Measurements from ENCODE around the gene TNKS2. TPM values are rescaled to one million over a fixed set of nuclear protein-coding genes. Genes with fewer than 3 reads are reported as not detected.

The TNKS2 gene
- polyA plus RNA-seq, 3 donors, result 20.7 to 25.4 (median 20.9) TPM

DNA sequence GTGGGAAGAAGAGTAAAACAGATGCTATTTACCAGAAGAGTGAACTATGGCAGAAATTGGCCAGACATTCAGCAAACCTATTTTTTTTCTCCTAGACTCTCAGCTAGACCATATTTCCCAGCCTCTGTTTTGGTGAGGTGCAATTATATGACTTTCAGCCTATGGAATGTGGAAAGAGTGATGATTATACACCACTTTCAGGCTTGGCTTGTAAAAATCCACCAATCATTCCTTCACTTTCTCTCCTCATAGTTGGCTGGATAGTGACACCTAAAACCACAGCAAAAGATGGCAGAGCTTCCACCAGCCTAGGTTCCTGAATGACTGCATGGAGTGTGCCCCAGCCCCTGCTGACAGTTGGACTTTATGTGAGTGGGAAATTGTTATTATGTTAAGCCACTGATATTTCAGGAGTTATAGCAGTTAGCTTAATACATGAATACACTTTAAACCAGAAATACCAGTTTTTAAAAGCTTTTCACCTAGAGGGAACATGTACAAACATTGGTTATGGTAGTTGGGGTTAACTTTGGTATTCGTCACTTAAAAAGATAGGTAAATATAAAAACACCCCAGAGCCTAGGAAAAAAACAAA lies 19.1 kb upstream of the TNKS2 start:
- DNase-seq, result no peak
- Mint-ChIP-seq H3K27me3 (ENCODE audit: low read depth in 3 of 3) (peaks cover 0 to 7% (median 7%) of the 10 kb centered on the region in 3 donors), H3K9me3 (peaks cover 0 to 1% (median 0%) of the 10 kb centered on the region in 7 donors), H3K36me3 (no peaks in the 10 kb centered on the region), H3K27ac (no peak overlapping the region), H3K4me1 (no peaks in the 10 kb centered on the region), H3K4me3 (no peak overlapping the region)
- Histone ChIP-seq H3K36me3 (replicated peaks in 1 of 2; ENCODE audit: control insufficient read depth in 1 of 2, insufficient read depth in 2 of 2, low read length in 2 of 2) (no peaks in the 10 kb centered on the region), H3K27me3 (ENCODE audit: control insufficient read depth in 2 of 2, insufficient read depth in 2 of 2, low read length in 2 of 2) (peaks cover 0 to 2% of the 10 kb centered on the region in 2 donors), H3K9me3 (replicated peaks in 1 of 2; ENCODE audit: control insufficient read depth in 1 of 2, insufficient read depth in 1 of 2, low read length in 2 of 2) (no peaks in the 10 kb centered on the region), H4K20me1 (ENCODE audit: insufficient read depth, low read length) (no peaks in the 10 kb centered on the region), H3K4me3 (replicated peaks in 1 of 3; ENCODE audit: low read depth in 2 of 3, low read length in 3 of 3) (no peak overlapping the region), H2AFZ (ENCODE audit: insufficient read depth, low read depth, low read length, poor library complexity, severe bottlenecking) (no peak overlapping the region), H3K4me2 (replicated peaks; ENCODE audit: extremely low read depth, low read length, poor library complexity, severe bottlenecking) (no peak overlapping the region), H3K27ac (ENCODE audit: low read depth in 1 of 2, low read length in 2 of 2) (no peak overlapping the region), H3K4me1 (ENCODE audit: control insufficient read depth in 1 of 2, insufficient read depth in 2 of 2, low read length in 2 of 2) (no peaks in the 10 kb centered on the region), H3K79me2 (ENCODE audit: insufficient read depth, low read length) (no peaks in the 10 kb centered on the region), H3K9ac (ENCODE audit: insufficient read depth, low read length, poor library complexity, severe bottlenecking) (no peak overlapping the region)
- TF ChIP-seq, protein P1, sequence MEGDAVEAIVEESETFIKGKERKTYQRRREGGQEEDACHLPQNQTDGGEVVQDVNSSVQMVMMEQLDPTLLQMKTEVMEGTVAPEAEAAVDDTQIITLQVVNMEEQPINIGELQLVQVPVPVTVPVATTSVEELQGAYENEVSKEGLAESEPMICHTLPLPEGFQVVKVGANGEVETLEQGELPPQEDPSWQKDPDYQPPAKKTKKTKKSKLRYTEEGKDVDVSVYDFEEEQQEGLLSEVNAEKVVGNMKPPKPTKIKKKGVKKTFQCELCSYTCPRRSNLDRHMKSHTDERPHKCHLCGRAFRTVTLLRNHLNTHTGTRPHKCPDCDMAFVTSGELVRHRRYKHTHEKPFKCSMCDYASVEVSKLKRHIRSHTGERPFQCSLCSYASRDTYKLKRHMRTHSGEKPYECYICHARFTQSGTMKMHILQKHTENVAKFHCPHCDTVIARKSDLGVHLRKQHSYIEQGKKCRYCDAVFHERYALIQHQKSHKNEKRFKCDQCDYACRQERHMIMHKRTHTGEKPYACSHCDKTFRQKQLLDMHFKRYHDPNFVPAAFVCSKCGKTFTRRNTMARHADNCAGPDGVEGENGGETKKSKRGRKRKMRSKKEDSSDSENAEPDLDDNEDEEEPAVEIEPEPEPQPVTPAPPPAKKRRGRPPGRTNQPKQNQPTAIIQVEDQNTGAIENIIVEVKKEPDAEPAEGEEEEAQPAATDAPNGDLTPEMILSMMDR (IDR thresholded peaks at IDR 0.05), result no peak
- WGBS (ENCODE audit: insufficient coverage), result no CpG with 5 or more reads among the region's 1 CpG
- intact Hi-C loops (cut with micrococcal nuclease), result no loop called here

DNA sequence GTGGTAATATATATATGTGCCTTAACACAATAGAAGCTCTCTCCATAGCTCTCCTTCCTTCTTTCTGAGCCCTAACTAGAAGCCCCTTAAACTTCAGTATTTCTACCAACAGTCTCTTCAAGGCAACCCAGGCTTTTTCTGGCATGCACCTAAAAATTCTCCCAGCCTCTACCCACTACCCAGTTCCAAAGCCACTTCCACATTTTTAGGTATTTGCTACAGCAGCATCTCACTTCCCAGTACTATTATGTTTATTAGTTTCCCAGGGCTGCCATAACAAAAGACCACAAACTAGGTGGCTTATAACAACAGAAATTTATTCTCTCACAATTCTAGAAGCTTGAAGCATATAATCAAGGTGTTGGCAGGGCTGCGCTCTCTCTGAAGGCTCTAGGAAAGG lies 15.7 kb upstream of the TNKS2 start:
- Histone ChIP-seq H4K20me1 (ENCODE audit: insufficient read depth, low read length) (no peaks in the 10 kb centered on the region), H3K79me2 (ENCODE audit: insufficient read depth, low read length) (no peaks in the 10 kb centered on the region), H3K4me1 (ENCODE audit: control insufficient read depth in 1 of 2, insufficient read depth in 2 of 2, low read length in 2 of 2) (no peaks in the 10 kb centered on the region), H3K4me2 (replicated peaks; ENCODE audit: extremely low read depth, low read length, poor library complexity, severe bottlenecking) (no peak overlapping the region), H3K27me3 (ENCODE audit: control insufficient read depth in 2 of 2, insufficient read depth in 2 of 2, low read length in 2 of 2) (no peaks in the 10 kb centered on the region), H3K36me3 (replicated peaks in 1 of 2; ENCODE audit: control insufficient read depth in 1 of 2, insufficient read depth in 2 of 2, low read length in 2 of 2) (no peaks in the 10 kb centered on the region), H3K9me3 (replicated peaks in 1 of 2; ENCODE audit: control insufficient read depth in 1 of 2, insufficient read depth in 1 of 2, low read length in 2 of 2) (no peaks in the 10 kb centered on the region), H3K4me3 (replicated peaks in 1 of 3; ENCODE audit: low read depth in 2 of 3, low read length in 3 of 3) (no peak overlapping the region), H3K27ac (ENCODE audit: low read depth in 1 of 2, low read length in 2 of 2) (no peak overlapping the region), H2AFZ (ENCODE audit: insufficient read depth, low read depth, low read length, poor library complexity, severe bottlenecking) (no peak overlapping the region), H3K9ac (ENCODE audit: insufficient read depth, low read length, poor library complexity, severe bottlenecking) (no peak overlapping the region)
- DNase-seq, result no peak
- Mint-ChIP-seq H3K4me3 (no peak overlapping the region), H3K4me1 (no peaks in the 10 kb centered on the region), H3K27me3 (ENCODE audit: low read depth in 3 of 3) (peaks cover 0 to 4% (median 4%) of the 10 kb centered on the region in 3 donors), H3K9me3 (peaks cover 0 to 1% (median 0%) of the 10 kb centered on the region in 7 donors), H3K27ac (no peak overlapping the region), H3K36me3 (no peaks in the 10 kb centered on the region)
- no CpG with 5 or more reads among the region's 1 CpG for WGBS (ENCODE audit: insufficient coverage)
- intact Hi-C loops (cut with micrococcal nuclease), result no loop called here
- TF ChIP-seq, protein P1 (IDR thresholded peaks at IDR 0.05), result no peak
